Renal pelvis (tissue), 4 donors: Measurements from ENCODE around the gene USP7. TPM values are rescaled to one million over a fixed set of nuclear protein-coding genes. Genes with fewer than 3 reads are reported as not detected.

Experiments
- DNase-seq: peaks from one replicate; pipeline ENCODE4 v3.0.0-alpha.2; 2013
- polyA plus RNA-seq, 3 donors: library from polyadenylated mRNA; unstranded; fragments of 120-200 nt; gene quantifications; one replicate each; pipeline ENCODE4 v1.2.1, GENCODE V29; 2013; ENCODE audit not compliant: insufficient read length in 3 of 3

USP7 gene
- polyA plus RNA-seq, 3 donors, result 110 to 133 (median 128) TPM

DNA sequence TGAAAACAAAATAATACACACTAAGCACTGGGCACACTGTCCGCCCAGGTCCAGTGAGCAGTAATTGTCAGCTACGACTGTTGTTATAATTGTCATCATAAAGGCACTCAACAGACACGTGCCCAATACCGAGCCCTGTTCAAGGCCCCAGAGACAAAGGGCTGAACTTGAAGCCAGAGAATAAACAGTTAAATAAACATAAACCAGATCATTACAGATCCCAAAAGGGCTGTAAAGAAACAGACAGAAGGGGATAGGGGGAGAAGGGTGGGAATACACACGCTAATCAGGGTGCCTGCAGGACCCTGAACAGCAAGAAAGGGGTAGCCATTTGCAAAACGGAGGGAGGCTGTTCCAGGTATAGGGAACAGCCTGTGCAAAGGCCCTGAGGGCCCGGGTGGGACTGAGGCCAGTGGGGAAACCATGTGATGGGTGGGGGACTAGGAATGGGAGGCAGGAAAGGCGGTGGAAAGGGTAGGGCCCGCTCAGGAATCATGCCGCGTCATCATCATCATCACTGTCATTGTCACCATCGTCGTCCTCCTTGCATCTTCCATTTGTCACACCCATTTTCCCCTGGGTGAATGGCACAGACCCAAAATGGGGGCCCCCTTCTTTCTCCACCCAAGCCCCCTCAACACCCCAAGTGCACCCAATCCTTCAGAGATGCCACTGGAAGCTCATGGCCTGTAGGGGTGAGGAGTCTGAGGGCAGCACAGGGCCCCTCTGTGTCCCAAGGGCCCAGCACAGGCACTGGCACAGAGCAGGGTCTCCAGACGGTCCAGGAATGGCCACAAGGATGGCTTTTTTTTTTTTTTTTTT lies 101.2 kb downstream of the USP7 start:
- DNase-seq, result no peak

- DNase-seq, result no peak
These were observed 102.0 kb downstream of the USP7 start for GRCh38 chr16:8861563-8862308.

- DNase-seq, result no peak
These were observed 103.5 kb downstream of the USP7 start for GRCh38 chr16:8859913-8860881.

DNA sequence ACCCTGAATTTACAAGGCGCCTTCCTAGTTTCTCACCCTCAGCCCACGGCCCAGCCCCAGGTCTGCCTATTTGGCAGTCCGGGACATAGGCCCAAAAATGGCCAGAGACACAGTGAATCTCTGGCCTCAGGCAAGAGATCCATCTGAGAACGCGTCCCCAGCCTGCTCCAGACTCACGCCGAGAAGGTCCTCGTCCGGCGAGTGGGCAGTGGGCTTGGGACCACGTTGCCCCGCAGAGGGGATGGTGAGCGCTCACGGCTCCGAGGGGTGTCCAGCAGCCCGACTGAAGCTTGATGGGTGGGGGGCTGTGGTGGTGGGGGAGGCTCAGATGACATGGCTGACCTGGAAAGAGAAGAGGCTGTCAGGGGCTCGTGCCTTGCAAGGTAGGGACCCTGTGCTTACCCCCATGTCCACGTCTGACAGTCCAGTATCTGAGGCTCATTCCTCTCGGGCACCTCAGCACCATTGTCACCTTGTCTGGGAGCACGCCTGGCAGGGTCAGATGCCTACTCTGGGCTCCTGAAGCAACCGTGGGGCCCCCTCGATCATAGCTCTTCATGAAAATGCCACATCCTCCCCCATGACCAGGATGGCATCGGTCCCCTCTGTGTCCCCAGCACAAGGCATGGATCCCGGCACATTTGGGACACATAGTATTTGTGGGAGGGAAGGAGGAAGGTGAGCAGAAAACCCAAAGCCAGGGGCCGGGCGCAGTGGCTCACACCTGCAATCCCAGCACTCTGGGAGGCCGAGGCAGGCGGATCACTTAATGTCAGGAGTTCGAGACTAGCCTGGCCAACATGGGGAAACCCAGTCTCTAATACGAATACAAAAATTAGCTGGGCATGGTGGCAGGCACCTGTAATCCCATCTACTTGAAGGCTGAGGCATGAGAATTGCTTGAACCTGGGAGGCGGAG lies 104.5 kb downstream of the USP7 start:
- no peak for DNase-seq

DNA sequence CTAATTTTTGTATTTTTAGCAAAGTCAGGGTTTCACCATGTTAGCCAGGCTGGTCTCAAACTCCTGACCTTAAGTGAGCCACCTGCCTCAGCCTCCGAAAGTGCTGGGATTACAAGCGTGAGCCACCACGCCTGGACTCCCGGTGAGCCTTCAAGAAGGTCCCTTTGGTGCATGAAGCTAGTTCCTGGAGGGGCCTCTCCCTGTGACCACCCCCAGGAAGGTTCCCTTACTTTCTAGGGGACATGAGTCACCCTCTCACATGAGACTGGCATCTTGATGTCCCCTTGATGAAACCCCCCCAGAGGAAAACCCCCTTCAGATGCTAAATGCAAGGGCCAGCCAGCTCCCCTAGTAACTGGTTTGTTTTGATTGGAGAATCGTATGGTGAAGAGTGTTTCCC lies 107.7 kb downstream of the USP7 start:
- DNase-seq, result no peak

DNA sequence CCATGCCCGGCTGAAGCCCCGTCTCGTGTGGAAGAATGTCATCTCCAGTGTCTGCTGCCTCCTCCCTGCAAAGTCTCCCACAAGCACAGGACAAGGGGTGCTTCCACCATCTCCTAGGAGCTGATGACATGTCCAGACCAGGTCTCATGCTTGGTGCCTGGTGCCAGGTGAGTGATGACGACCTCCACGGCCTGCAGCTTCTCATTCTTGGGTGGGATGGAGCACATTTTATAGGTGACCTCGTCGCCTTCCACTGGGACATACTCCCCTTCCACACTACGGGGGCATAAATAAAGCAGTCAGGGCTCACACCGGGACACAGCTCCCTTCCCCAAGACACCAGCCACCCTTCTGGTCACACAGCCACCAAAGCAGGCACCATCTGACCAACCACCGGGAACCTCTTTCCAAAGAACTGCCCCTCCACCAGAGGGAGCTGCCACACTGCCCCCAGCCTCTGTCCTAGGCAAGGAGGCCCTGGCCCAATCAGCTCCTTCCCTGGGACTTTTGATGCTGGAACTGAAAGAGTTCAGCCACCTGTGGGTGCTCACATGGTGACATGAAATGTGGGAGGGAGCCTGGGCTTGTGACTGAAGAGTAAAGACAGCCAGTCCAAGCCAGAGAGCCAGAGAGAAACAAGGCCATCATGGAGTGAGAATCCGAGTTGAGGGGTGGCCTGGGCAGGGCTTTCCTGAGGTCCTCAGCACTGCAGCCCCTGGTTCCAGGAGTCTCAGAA lies 108.5 kb downstream of the USP7 start:
- no peak for DNase-seq

DNA sequence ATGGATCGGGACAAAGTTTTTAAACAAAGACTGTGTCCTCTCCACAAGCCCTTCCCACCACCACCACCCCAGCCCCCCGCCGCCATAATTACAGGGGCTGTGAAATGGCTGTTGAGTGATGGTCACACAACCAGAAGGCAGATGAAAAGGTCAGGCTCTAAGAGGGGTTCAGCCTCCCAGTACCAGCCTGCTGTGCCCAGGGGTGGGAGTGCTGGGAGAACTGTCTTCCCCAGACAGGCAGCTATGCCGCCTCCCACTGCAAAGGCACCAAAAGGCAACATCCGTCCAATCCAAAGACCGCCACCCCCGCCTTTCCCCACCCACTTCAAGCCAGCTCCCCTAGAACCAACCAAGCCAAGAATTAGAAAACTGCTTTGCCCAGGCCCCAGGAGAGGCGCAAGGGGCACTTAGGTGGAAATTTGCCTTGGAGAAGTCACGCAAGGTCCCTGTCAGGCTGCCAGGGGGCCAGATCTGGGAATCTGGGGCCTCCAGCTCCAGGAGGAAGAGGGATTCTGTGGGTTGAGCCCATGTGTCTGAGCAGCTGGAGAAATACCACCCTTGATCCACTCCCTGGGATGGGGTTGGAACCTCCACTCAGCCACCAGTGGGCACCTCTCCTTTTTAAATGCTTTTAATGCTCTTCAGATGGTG lies 109.3 kb downstream of the USP7 start:
- DNase-seq, result no peak

- DNase-seq, result no peak
These were observed 110.1 kb downstream of the USP7 start for GRCh38 chr16:8853611-8854010.

DNA sequence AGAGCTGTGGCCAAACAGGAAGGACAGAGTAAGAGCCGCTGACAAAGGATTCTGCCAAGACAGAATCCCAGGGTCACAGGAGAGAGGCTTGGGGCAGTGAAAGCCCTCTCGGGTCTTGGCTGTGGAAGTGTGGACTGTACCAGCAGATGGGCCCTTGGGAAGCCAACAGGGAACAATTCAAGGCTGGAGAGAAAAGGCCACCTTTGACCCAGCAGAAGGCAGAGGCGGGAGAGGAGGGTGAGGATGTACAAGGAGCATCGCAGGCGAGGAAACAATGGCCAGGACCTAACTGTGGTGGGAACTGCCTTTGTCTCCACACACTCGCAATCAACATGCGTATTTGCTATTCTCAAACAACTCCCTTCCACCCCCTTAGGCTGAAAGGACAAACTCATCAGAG lies 110.6 kb downstream of the USP7 start:
- no peak for DNase-seq

- DNase-seq, result no peak
These were observed 111.2 kb downstream of the USP7 start for GRCh38 chr16:8852534-8852933.

- DNase-seq, result no peak
These were observed 111.8 kb downstream of the USP7 start for GRCh38 chr16:8851761-8852403.

GRCh38 chr16:8850279-8850885 lies 113.3 kb downstream of the USP7 start:
- no peak for DNase-seq

GRCh38 chr16:8849411-8850011 lies 114.2 kb downstream of the USP7 start:
- no peak for DNase-seq

- DNase-seq, result no peak
These were observed 114.7 kb downstream of the USP7 start for GRCh38 chr16:8848939-8849391.

GRCh38 chr16:8848231-8848938 lies 115.3 kb downstream of the USP7 start:
- no peak for DNase-seq

- DNase-seq, result no peak
These were observed 116.1 kb downstream of the USP7 start for GRCh38 chr16:8847623-8848022.

DNA sequence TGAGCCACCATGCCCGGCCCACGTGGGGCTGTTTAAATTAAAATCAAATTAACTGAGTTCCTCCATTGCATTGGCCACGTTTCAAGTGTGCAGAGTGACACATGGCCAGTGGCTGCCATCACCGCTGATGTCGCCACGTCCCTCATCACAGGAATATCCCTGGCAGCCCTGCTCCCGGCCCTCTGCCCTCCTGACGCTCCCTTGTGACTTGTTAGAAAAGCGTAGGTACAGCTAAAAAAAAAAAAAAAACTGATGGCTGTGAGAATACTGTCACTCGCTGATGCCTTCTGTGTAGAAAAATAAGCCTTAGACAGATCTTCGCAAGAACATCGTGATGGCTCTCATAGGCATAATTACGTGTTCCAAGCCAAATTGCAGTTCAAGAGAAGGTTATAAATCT lies 116.6 kb downstream of the USP7 start:
- no peak for DNase-seq
